ENCODE data around the gene AP4E1.

DNA sequence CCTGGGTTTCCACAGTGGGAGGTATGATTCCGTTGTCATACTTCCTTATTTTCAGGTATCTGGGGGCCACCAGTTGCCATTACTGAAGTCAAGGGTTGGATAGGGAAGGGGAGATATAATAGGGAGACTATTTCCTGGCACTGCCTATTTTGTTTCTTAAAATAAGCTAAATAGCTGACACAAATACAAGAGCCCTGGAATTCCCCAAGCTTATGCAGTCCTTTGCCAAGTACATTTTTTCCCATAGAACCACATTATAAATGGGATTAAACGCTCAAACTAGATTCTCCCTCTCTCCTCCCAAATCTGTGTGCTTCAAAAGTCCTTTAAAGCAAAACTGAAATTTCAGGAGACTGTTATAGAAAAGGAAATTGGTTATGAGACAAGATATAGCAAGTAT is 68.7 kb downstream of the AP4E1 start:
- TF ChIP-seq, protein P1, sequence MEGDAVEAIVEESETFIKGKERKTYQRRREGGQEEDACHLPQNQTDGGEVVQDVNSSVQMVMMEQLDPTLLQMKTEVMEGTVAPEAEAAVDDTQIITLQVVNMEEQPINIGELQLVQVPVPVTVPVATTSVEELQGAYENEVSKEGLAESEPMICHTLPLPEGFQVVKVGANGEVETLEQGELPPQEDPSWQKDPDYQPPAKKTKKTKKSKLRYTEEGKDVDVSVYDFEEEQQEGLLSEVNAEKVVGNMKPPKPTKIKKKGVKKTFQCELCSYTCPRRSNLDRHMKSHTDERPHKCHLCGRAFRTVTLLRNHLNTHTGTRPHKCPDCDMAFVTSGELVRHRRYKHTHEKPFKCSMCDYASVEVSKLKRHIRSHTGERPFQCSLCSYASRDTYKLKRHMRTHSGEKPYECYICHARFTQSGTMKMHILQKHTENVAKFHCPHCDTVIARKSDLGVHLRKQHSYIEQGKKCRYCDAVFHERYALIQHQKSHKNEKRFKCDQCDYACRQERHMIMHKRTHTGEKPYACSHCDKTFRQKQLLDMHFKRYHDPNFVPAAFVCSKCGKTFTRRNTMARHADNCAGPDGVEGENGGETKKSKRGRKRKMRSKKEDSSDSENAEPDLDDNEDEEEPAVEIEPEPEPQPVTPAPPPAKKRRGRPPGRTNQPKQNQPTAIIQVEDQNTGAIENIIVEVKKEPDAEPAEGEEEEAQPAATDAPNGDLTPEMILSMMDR (conservative IDR thresholded peaks at IDR 0.05; ENCODE audit: low read length): no peak
- no peak for TF ChIP-seq EZH2phosphoT487 (IDR thresholded peaks at IDR 0.05; ENCODE audit: borderline replicate concordance, low read depth, low read length)

Data from OCI-LY7 (cell line).